Right lobe of liver (tissue), 6 donors: ENCODE measurements around the gene ZNF791. TPM values are rescaled to one million over a fixed set of nuclear protein-coding genes. Genes with fewer than 3 reads are reported as not detected.

ENCODE experiments used
- ATAC-seq, 4 donors: fragments of 200-7000 bp; cut with Tn5 transposase; one replicate each; pipeline ENCODE4 v1.9.1; 2020; ENCODE audit warnings: mild to moderate bottlenecking in 4 of 4, moderate library complexity in 4 of 4
- DNase-seq, 3 donors: peaks; one replicate each; pipeline ENCODE4 v3.0.0-alpha.2; 2020
- H3K27ac ChIP-seq, 3 donors: fragments of 200-600 bp; one replicate each; pipeline ENCODE4 v1.8.0; 2022
- H3K27me3 ChIP-seq, 2 donors: fragments of 200-600 bp; one replicate each; pipeline ENCODE4 v1.8.0; 2022
- H3K36me3 ChIP-seq, 4 donors: fragments of 200-600 bp; sonication (generic) in 1 of 4; one replicate each; pipeline versions ENCODE4 v1.5.1 to v1.8.0; 2017 to 2022; ENCODE audit warnings: control low read depth in 1 of 4
- H3K4me1 ChIP-seq, 4 donors: fragments of 200-600 bp; sonication (generic) in 1 of 4; one replicate each; pipeline versions ENCODE4 v1.5.1 to v1.8.0; 2017 to 2022; ENCODE audit warnings: control low read depth in 1 of 4
- H3K4me3 ChIP-seq, 3 donors: fragments of 200-600 bp; one replicate each; pipeline ENCODE4 v1.8.0; 2022
- H3K9me3 ChIP-seq, 4 donors: fragments of 200-600 bp; sonication (generic) in 1 of 4; one replicate each; pipeline versions ENCODE4 v1.5.1 to v1.8.0; 2017 to 2022; ENCODE audit warnings: control low read depth in 1 of 4
- POLR2A ChIP-seq: fragments of 450-650 bp; IDR thresholded peaks from one replicate; pipeline ENCODE4 v1.6.1; 2017; ENCODE audit warnings: antibody characterized with exemption, mild to moderate bottlenecking
- WGBS: methylation state at CpG from one replicate; pipeline ENCODE4 v1.1.6; 2018; ENCODE audit warnings: low coverage, low lambda C conversion rate; ENCODE audit not compliant: insufficient coverage; ENCODE audit errors: missing lambda C conversion rate; 5-methylcytosine and 5-hydroxymethylcytosine counted together
- intact Hi-C, 2 donors: fragments of 100-400 bp; cut with DNase I; formaldehyde crosslinking; loops; one replicate each; pipeline versions ENCODE4 v1.11.2 to v1.14.1; 2022
- total RNA-seq, 6 experiments: library from RNA; depleted of rRNA in 2 of 6; stranded (reverse); fragments of >200 nt in 2 of 6; fragmentation: NEBNext Ultra II Directional in 3 of 6; extraction: Animal tissue kit (Norgen Biotek cat#: 25700) in 3 of 6; gene quantifications; one replicate each; pipeline versions ENCODE4 v1.1.0 to v1.2.4, GENCODE V29; 2016 to 2023
- TF ChIP-seq, protein P1 (sequence below), 4 donors: fragments of 200-600 bp in 3 of 4; fragments of 450-650 bp in 1 of 4; IDR thresholded peaks; one replicate each; pipeline versions ENCODE4 v1.5.1 to v1.8.0; 2016 to 2022; ENCODE audit warnings: antibody characterized with exemption in 4 of 4, mild to moderate bottlenecking in 2 of 4
- donor health status: DM: no; HTN: yes; CAD: no.
- donor health status: DM: no; HTN: no; CAD: no.
- donor health status: DM: no; HTN: no; CAD: no.
- donor health status: DM: no; HTN: yes; CAD: no.
- donor health status: DM: no; HTN: yes; CAD: no.

Gene ZNF791
- total RNA-seq, 6 experiments from 2014 or later, result 5.5 to 10.7 (median 7.8) TPM

DNA sequence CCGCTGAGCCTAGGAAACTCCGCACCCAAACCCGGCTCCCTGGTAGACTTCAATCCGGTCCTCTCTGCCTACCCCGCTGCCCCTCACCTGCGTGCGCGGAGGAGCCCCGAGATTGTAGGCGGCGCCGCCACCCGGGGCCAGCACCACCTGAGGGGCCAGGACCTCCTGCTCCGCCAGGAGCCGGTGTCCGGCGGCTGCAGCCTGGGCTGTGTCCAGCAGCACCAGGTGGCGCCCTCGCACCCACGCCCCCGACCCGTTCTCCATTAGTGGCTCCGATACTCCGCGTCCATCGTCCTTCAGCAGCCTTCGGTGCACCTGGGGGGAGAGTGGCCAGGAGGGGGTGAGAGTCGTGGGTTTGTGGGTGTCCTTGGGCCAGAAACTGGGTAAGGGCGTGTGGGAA lies 37.4 kb downstream of the ZNF791 start:
- Histone ChIP-seq H3K27me3 (no peaks in the 10 kb centered on the region), H3K4me1 (peaks cover 0 to 6% (median 0%) of the 10 kb centered on the region in 4 donors), H3K27ac (no peak overlapping the region), H3K4me3 (peak overlapping the region in 1 of 3 donors; percentile 26), H3K9me3 (no peaks in the 10 kb centered on the region), H3K36me3 (no peaks in the 10 kb centered on the region)
- intact Hi-C loops, result no loop called here
- ATAC-seq (peak; percentile 38 to 61 (median 54)), DNase-seq (no peak)
- WGBS, result 22% methylated on average over 14 of the region's 29 CpGs
- TF ChIP-seq, protein P1, sequence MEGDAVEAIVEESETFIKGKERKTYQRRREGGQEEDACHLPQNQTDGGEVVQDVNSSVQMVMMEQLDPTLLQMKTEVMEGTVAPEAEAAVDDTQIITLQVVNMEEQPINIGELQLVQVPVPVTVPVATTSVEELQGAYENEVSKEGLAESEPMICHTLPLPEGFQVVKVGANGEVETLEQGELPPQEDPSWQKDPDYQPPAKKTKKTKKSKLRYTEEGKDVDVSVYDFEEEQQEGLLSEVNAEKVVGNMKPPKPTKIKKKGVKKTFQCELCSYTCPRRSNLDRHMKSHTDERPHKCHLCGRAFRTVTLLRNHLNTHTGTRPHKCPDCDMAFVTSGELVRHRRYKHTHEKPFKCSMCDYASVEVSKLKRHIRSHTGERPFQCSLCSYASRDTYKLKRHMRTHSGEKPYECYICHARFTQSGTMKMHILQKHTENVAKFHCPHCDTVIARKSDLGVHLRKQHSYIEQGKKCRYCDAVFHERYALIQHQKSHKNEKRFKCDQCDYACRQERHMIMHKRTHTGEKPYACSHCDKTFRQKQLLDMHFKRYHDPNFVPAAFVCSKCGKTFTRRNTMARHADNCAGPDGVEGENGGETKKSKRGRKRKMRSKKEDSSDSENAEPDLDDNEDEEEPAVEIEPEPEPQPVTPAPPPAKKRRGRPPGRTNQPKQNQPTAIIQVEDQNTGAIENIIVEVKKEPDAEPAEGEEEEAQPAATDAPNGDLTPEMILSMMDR (IDR thresholded peaks at IDR 0.05), result peak; percentile 13 to 43 (median 22)
- no peak for TF ChIP-seq POLR2A

DNA sequence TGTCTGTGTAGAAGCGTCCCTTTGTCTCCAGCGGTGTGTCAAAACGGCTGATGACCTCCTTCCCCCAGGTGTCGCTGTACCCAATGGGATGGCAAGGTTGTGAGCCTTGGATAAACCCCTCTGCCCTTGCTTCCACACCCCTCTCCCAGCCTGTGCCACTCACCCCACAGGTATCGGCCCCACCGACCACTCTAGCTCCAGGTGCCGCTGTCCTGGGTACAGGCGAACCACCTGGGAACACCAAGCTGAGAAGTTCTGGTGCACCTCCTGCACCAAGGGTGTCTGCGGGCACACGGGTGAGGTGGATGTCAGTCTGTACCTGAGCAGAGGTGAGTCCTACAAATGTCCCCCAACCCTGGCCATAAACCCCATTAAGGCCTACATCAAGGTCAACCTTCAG lies 39.2 kb downstream of the ZNF791 start:
- Histone ChIP-seq H3K27ac (no peak overlapping the region), H3K27me3 (no peaks in the 10 kb centered on the region), H3K4me1 (peaks cover 0 to 6% (median 0%) of the 10 kb centered on the region in 4 donors), H3K9me3 (no peaks in the 10 kb centered on the region), H3K36me3 (peaks cover 0 to 2% (median 0%) of the 10 kb centered on the region in 4 donors), H3K4me3 (no peak overlapping the region)
- intact Hi-C loops, result no loop called here
- TF ChIP-seq, protein P1 (IDR thresholded peaks at IDR 0.05), result no peak
- TF ChIP-seq POLR2A, result no peak
- ATAC-seq (no peak), DNase-seq (no peak)
- 97% methylated on average over 6 of the region's 10 CpGs for WGBS

DNA sequence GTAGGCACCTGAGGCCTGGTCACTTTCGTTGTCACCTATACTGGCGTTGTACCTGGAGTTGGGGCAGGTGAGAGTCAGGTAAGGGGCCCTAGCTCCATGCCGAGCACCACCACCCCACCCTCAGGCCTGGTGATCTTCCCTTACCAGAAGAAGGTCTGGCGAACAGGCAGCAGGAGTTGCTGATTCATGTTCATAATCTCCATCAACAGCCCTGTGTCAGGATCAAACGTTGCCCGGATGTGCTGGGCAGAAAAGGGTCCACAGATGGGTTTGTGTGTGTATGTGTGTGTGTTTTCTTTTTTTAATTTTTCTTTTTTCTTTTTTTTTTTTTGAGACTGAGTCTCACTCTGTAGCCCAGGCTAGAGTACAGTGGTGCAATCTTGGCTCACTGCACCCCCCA lies 41.5 kb downstream of the ZNF791 start:
- H3K4me3 ChIP-seq, result no peak overlapping the region
- TF ChIP-seq POLR2A, result no peak
- TF ChIP-seq, protein P1 (IDR thresholded peaks at IDR 0.05), result no peak
- H3K36me3 ChIP-seq, result peaks cover 0 to 6% (median 1%) of the 10 kb centered on the region in 4 donors
- intact Hi-C loops, result no loop called here
- ATAC-seq, result no peak
- 92% methylated on average over 5 of the region's 6 CpGs for WGBS
- H3K9me3 ChIP-seq, result no peaks in the 10 kb centered on the region
- H3K27ac ChIP-seq, result no peak overlapping the region
- no peak for DNase-seq
- no peaks in the 10 kb centered on the region for H3K27me3 ChIP-seq
- H3K4me1 ChIP-seq, result peaks cover 0 to 6% (median 0%) of the 10 kb centered on the region in 4 donors

DNA sequence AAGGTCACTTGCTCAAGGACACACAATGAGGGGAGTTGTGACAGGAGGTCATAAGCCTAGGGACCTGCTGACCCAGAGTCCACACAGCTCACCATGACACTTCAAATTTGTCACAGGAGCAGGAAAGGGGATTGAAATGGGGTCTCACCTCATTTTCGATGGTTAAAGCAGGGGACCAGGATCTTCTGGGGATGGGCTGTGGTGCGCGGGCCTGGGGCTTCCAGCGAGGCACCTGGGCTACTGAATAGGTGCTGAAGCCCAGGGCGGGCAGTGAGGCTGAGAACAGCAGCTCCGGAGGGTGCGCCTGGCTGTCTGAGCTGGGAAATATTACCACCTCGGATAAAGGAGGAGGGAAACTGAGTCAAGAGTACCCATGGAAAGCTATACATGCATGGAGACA lies 44.8 kb downstream of the ZNF791 start:
- Histone ChIP-seq H3K27ac (no peak overlapping the region), H3K36me3 (peaks cover 0 to 21% (median 3%) of the 10 kb centered on the region in 4 donors), H3K4me1 (no peaks in the 10 kb centered on the region), H3K27me3 (no peaks in the 10 kb centered on the region), H3K4me3 (no peak overlapping the region), H3K9me3 (no peaks in the 10 kb centered on the region)
- no peak for TF ChIP-seq POLR2A
- TF ChIP-seq, protein P1 (IDR thresholded peaks at IDR 0.05), result no peak
- DNase-seq (no peak), ATAC-seq (peak in 1 of 4 donors; percentile 17)
- WGBS, result 93% methylated on average over 3 of the region's 8 CpGs
- intact Hi-C loops, result no loop called here
